Uterus (tissue), 4 donors: Measurements from ENCODE around the gene IL21R. TPM values are rescaled to one million over a fixed set of nuclear protein-coding genes. Genes with fewer than 3 reads are reported as not detected.

Experiments used
- DNase-seq, 2 donors: peaks; one replicate each; pipeline ENCODE4 v3.0.0-alpha.2; 2019 to 2020
- H3K27ac ChIP-seq, 2 donors: fragments of 200-600 bp; sonication (generic); 1 replicate in 1 of 2; 2 replicates in 1 of 2; pipeline ENCODE4 v1.5.1; 2016 to 2018
- H3K27me3 ChIP-seq, 2 donors: fragments of 200-600 bp; sonication (generic); one replicate each; pipeline ENCODE4 v1.5.1; 2018 to 2019; ENCODE audit warnings: control low read depth in 1 of 2
- H3K36me3 ChIP-seq, 2 donors: fragments of 200-600 bp; sonication (generic); one replicate each; pipeline ENCODE4 v1.5.1; 2019; ENCODE audit warnings: control low read depth in 1 of 2
- H3K4me1 ChIP-seq, 2 donors: fragments of 200-600 bp; sonication (generic); one replicate each; pipeline ENCODE4 v1.5.1; 2018 to 2019; ENCODE audit warnings: control low read depth in 1 of 2
- H3K4me3 ChIP-seq, 2 donors: fragments of 200-600 bp; sonication (generic); 1 replicate in 1 of 2; 2 replicates in 1 of 2; pipeline ENCODE4 v1.5.1; 2018 to 2019; ENCODE audit warnings: mild to moderate bottlenecking in 1 of 2
- H3K9me3 ChIP-seq, 2 donors: fragments of 200-600 bp; sonication (generic); one replicate each; pipeline ENCODE4 v1.5.1; 2019; ENCODE audit warnings: control low read depth in 1 of 2
- CTCF ChIP-seq, 4 experiments: fragments of 200-600 bp in 2 of 4; fragments of 450-650 bp in 2 of 4; sonication (generic) in 2 of 4; IDR thresholded peaks; one replicate each; pipeline ENCODE4 v1.5.1; 2016 to 2019; ENCODE audit warnings: antibody characterized with exemption in 4 of 4, mild to moderate bottlenecking in 2 of 4, moderate library complexity in 1 of 4
- POLR2A ChIP-seq, 2 donors: fragments of 450-650 bp; IDR thresholded peaks; one replicate each; pipeline ENCODE4 v1.6.1; 2016; ENCODE audit warnings: antibody characterized with exemption in 2 of 2, mild to moderate bottlenecking in 1 of 2, moderate library complexity in 1 of 2
- intact Hi-C: fragments of 100-400 bp; cut with DNase I; formaldehyde crosslinking; loops from one replicate; pipeline ENCODE4 v1.15.1; 2023; ENCODE audit warnings: low total_unique reads
- total RNA-seq, 4 donors: library from RNA; depleted of rRNA in 3 of 4; stranded (reverse); fragments of >200 nt in 3 of 4; gene quantifications; one replicate each; pipeline versions ENCODE4 v1.1.0 to v1.2.4, GENCODE V29; 2014 to 2023
- donor health status: DM: yes; HTN: yes; CAD: no.

The IL21R gene
- total RNA-seq, 4 donors from 2014 or later, result 0.21 to 0.46 TPM; not detected in 2

- Histone ChIP-seq H3K27me3 (no peaks in the 10 kb centered on the region), H3K27ac (no peak overlapping the region), H3K4me3 (no peak overlapping the region), H3K36me3 (no peaks in the 10 kb centered on the region), H3K4me1 (no peaks in the 10 kb centered on the region), H3K9me3 (no peaks in the 10 kb centered on the region)
- no peak for TF ChIP-seq POLR2A (IDR thresholded peaks at IDR 0.05)
- TF ChIP-seq CTCF (IDR thresholded peaks at IDR 0.05), result no peak
- no peak for DNase-seq
- intact Hi-C loops, result no loop called here
Observed at GRCh38 chr16:27428026-27428785, 26.2 kb downstream of the IL21R start.

- Histone ChIP-seq H3K27ac (no peak overlapping the region), H3K4me1 (no peaks in the 10 kb centered on the region), H3K27me3 (no peaks in the 10 kb centered on the region), H3K9me3 (no peaks in the 10 kb centered on the region), H3K4me3 (no peak overlapping the region), H3K36me3 (no peaks in the 10 kb centered on the region)
- DNase-seq, result no peak
- TF ChIP-seq CTCF (IDR thresholded peaks at IDR 0.05) (no peak), POLR2A (IDR thresholded peaks at IDR 0.05) (no peak)
- intact Hi-C loops, result no loop called here
Observed at GRCh38 chr16:27429330-27429871, 27.4 kb downstream of the IL21R start.

GRCh38 chr16:27429981-27430441 is 28.0 kb downstream of the IL21R start:
- no peaks in the 10 kb centered on the region for H3K27me3 ChIP-seq
- H3K27ac ChIP-seq, result no peak overlapping the region
- no peaks in the 10 kb centered on the region for H3K9me3 ChIP-seq
- DNase-seq, result no peak
- no peaks in the 10 kb centered on the region for H3K36me3 ChIP-seq
- no peak for TF ChIP-seq POLR2A (IDR thresholded peaks at IDR 0.05)
- no peak for TF ChIP-seq CTCF (IDR thresholded peaks at IDR 0.05)
- intact Hi-C loops, result no loop called here
- no peaks in the 10 kb centered on the region for H3K4me1 ChIP-seq
- no peak overlapping the region for H3K4me3 ChIP-seq

- H3K27ac ChIP-seq, result no peak overlapping the region
- H3K4me3 ChIP-seq, result no peak overlapping the region
- TF ChIP-seq POLR2A (IDR thresholded peaks at IDR 0.05) (no peak), CTCF (IDR thresholded peaks at IDR 0.05) (no peak)
- no peaks in the 10 kb centered on the region for H3K36me3 ChIP-seq
- no peaks in the 10 kb centered on the region for H3K9me3 ChIP-seq
- H3K4me1 ChIP-seq, result no peaks in the 10 kb centered on the region
- no peaks in the 10 kb centered on the region for H3K27me3 ChIP-seq
- DNase-seq, result no peak
- intact Hi-C loops, result no loop called here
Observed at GRCh38 chr16:27430512-27430911, 28.5 kb downstream of the IL21R start.

- H3K27me3 ChIP-seq, result no peaks in the 10 kb centered on the region
- no peak overlapping the region for H3K27ac ChIP-seq
- no peaks in the 10 kb centered on the region for H3K4me1 ChIP-seq
- no peaks in the 10 kb centered on the region for H3K9me3 ChIP-seq
- intact Hi-C loops, result no loop called here
- no peaks in the 10 kb centered on the region for H3K36me3 ChIP-seq
- DNase-seq, result no peak
- no peak for TF ChIP-seq POLR2A (IDR thresholded peaks at IDR 0.05)
- TF ChIP-seq CTCF (IDR thresholded peaks at IDR 0.05), result no peak
- no peak overlapping the region for H3K4me3 ChIP-seq
Observed at GRCh38 chr16:27430923-27431484, 29.0 kb downstream of the IL21R start.
